B cell (primary cell): ENCODE measurements around the gene PHOSPHO1. TPM values are rescaled to one million over a fixed set of nuclear protein-coding genes. Genes with fewer than 3 reads are reported as not detected.

Experiments used
- ATAC-seq: fragments of 200-7000 bp; cut with Tn5 transposase; one replicate; pipeline ENCODE4 v1.10.0; 2021; ENCODE audit warnings: low read depth, mild to moderate bottlenecking, moderate number of reproducible peaks, moderate library complexity
- CTCF ChIA-PET: fragments of 350-600 bp; sonication (Branson Sonifier 250); formaldehyde crosslinking; loops from one replicate; lab custom pipeline; 2021; ENCODE audit warnings: antibody characterized with exemption, inconsistent platforms; lab: Charles Lee
- POLR2A ChIA-PET: fragments of 350-600 bp; sonication (Branson Sonifier 250); formaldehyde crosslinking; loops from one replicate; lab custom pipeline; 2021; ENCODE audit warnings: antibody characterized with exemption; lab: Charles Lee
- DNase-seq: peaks from one replicate; pipeline ENCODE4 v3.0.0; 2013
- H2AFZ ChIP-seq: 2 replicates; pipeline ENCODE4 v1.6.1; 2012; ENCODE audit warnings: mild to moderate bottlenecking, low read depth, low read length; ENCODE audit not compliant: insufficient read depth, poor library complexity, severe bottlenecking
- H3K27ac ChIP-seq, 2 donors: 1 replicate in 1 of 2; 2 replicates in 1 of 2; pipeline ENCODE4 v1.5.1; 2012 to 2013; ENCODE audit warnings: low read length in 2 of 2, mild to moderate bottlenecking in 2 of 2, moderate library complexity in 1 of 2
- H3K27me3 ChIP-seq, 4 experiments: fragments of 200-600 bp in 1 of 4; sonication (generic) in 1 of 4; replicated peaks in 1 of 4; 1 replicate in 2 of 4; 2 replicates in 2 of 4; pipeline versions ENCODE4 v1.6.1 to v1.7.0; 2013 to 2016; ENCODE audit warnings: low read length in 3 of 4, mild to moderate bottlenecking in 2 of 4, mixed read lengths in 1 of 4, moderate library complexity in 1 of 4; ENCODE audit not compliant: insufficient read depth in 4 of 4, control insufficient read depth in 3 of 4; ENCODE audit errors: control extremely low read depth in 1 of 4
- H3K36me3 ChIP-seq, 2 experiments: replicated peaks in 1 of 2; 1 replicate in 1 of 2; 2 replicates in 1 of 2; pipeline versions ENCODE4 v1.6.1 to v1.7.1; 2013; ENCODE audit warnings: low read length in 1 of 2; ENCODE audit not compliant: insufficient read depth in 2 of 2, control insufficient read depth in 1 of 2; ENCODE audit errors: control extremely low read depth in 1 of 2, extremely low read depth in 1 of 2
- H3K4me1 ChIP-seq, 2 donors: fragments of 200-600 bp in 1 of 2; sonication (generic) in 1 of 2; 1 replicate in 1 of 2; 2 replicates in 1 of 2; pipeline versions ENCODE4 v1.5.1 to v1.6.1; 2013 to 2017; ENCODE audit warnings: low read length in 2 of 2; ENCODE audit not compliant: control insufficient read depth in 2 of 2, insufficient read depth in 2 of 2
- H3K4me2 ChIP-seq: replicated peaks from 2 replicates; pipeline ENCODE3; 2012; ENCODE audit warnings: mild to moderate bottlenecking, low read depth, low read length; ENCODE audit not compliant: poor library complexity, severe bottlenecking
- H3K4me3 ChIP-seq, 5 experiments: fragments of 200-600 bp in 1 of 5; sonication (generic) in 1 of 5; 1 replicate in 3 of 5; 2 replicates in 2 of 5; pipeline versions ENCODE4 v1.5.1 to v1.7.0; 2011 to 2016; ENCODE audit warnings: low read length in 4 of 5, mild to moderate bottlenecking in 4 of 5, low read depth in 2 of 5, control low read depth in 1 of 5, moderate library complexity in 1 of 5; ENCODE audit not compliant: insufficient read depth in 1 of 5; ENCODE audit errors: control extremely low read depth in 1 of 5, extremely low read depth in 1 of 5
- H3K79me2 ChIP-seq: fragments of 200-600 bp; sonication (generic); one replicate; pipeline ENCODE4 v1.6.0; 2016; ENCODE audit warnings: low read length; ENCODE audit not compliant: control insufficient read depth, insufficient read depth
- H3K9ac ChIP-seq: fragments of 200-600 bp; sonication (generic); 2 replicates; pipeline ENCODE4 v1.6.1; 2017; ENCODE audit warnings: mild to moderate bottlenecking, low read length, moderate library complexity
- H3K9me3 ChIP-seq, 3 donors: one replicate each; pipeline versions ENCODE4 v1.6.1 to v1.7.1; 2013; ENCODE audit warnings: low read length in 2 of 3; ENCODE audit not compliant: control insufficient read depth in 2 of 3, insufficient read depth in 1 of 3; ENCODE audit errors: control extremely low read depth in 1 of 3
- H4K20me1 ChIP-seq: 2 replicates; pipeline ENCODE4 v1.6.0; 2012; ENCODE audit warnings: mild to moderate bottlenecking, low read length; ENCODE audit not compliant: insufficient read depth, control insufficient read depth, poor library complexity, severe bottlenecking
- H3K27ac Mint-ChIP-seq: one replicate; pipeline ENCODE4 v1.8.0; 2021; ENCODE audit warnings: mixed read lengths
- H3K27me3 Mint-ChIP-seq: one replicate; pipeline ENCODE4 v1.8.0; 2021; ENCODE audit warnings: mixed read lengths
- H3K4me1 Mint-ChIP-seq: one replicate; pipeline ENCODE4 v1.8.0; 2021; ENCODE audit warnings: mixed read lengths
- H3K4me3 Mint-ChIP-seq: one replicate; pipeline ENCODE4 v1.8.0; 2021; ENCODE audit warnings: mixed read lengths
- H3K9me3 Mint-ChIP-seq: one replicate; pipeline ENCODE4 v1.8.0; 2022; ENCODE audit warnings: mixed read lengths; ENCODE audit not compliant: insufficient read depth
- EZH2 ChIP-seq: IDR thresholded peaks from 2 replicates; pipeline ENCODE4 v1.6.1; 2012; ENCODE audit warnings: borderline replicate concordance, low read depth, mild to moderate bottlenecking, moderate library complexity, low read length; ENCODE audit not compliant: insufficient read depth, poor library complexity, severe bottlenecking
- WGBS: methylation state at CpG from one replicate; pipeline ENCODE4 v1.1.5; 2013; ENCODE audit warnings: missing lambda C conversion rate; ENCODE audit not compliant: insufficient coverage; 5-methylcytosine and 5-hydroxymethylcytosine counted together
- intact Hi-C: fragments of 100-400 bp; cut with micrococcal nuclease; formaldehyde crosslinking; loops from one replicate; pipeline ENCODE4 v1.10.0; 2022
- polyA plus RNA-seq: library from polyadenylated mRNA; depleted of rRNA; stranded (reverse); fragments of >200 nt; gene quantifications from 2 replicates; pipeline ENCODE4 v1.2.3, GENCODE V29; 2012
- total RNA-seq, 2 donors: library from RNA; stranded (reverse); fragments of 120-200 nt in 1 of 2; gene quantifications; 1 replicate in 1 of 2; 2 replicates in 1 of 2; pipeline versions ENCODE4 v1.2.3 to v1.2.4, GENCODE V29; 2013 to 2022
- TF ChIP-seq, protein P1 (sequence below): fragments of 200-600 bp; IDR thresholded peaks from one replicate; pipeline ENCODE4 v1.8.0; 2022; ENCODE audit warnings: antibody characterized with exemption, mild to moderate bottlenecking

The PHOSPHO1 gene
- total and polyA plus RNA-seq, 2 donors (not counting 1 experiment from before 2014, with no cell fraction given) = 0.15 TPM; not detected in 1

DNA sequence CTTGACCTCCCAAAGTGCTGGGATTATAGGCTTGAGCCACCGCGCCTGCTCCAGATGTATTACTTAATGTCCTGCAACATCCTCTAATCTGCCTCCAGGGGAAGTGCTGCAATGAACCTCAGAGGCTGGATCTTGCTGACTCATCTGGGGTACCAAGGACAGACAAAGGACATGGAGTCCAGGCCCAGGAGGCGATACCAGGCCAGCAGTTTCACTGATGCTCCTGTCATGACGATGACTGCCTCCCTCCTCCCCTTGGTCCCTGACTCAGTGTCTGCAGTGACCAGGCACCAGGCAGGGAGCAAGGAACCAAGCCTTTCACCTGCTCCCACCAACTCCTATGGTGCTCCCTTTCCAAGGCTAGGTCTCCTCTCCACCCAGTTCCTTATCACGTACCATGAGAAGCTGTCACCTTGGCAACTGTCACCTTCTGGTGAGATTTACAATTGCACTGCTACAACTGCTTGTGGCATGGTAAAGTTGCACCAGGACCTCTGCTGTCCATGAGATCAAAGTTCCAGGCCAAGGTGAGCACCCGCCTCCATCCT is 21.6 kb upstream of the PHOSPHO1 start:
- H3K4me2 ChIP-seq = no peak overlapping the region
- ChIA-PET POLR2A (no interaction called here), CTCF (no interaction called here)
- no peaks in the 10 kb centered on the region for H3K9me3 ChIP-seq
- no peak overlapping the region for H3K9ac ChIP-seq
- peaks cover 0 to 3% (median 0%) of the 10 kb centered on the region in 4 experiments for H3K27me3 ChIP-seq
- DNase-seq = no peak
- peaks cover 6% of the 10 kb centered on the region for H3K4me1 Mint-ChIP-seq
- no peak overlapping the region for H3K4me3 ChIP-seq
- no peaks in the 10 kb centered on the region for H3K36me3 ChIP-seq
- H3K27me3 Mint-ChIP-seq = peaks cover 20% of the 10 kb centered on the region
- no peaks in the 10 kb centered on the region for H3K79me2 ChIP-seq
- ATAC-seq = no peak
- no peaks in the 10 kb centered on the region for H3K9me3 Mint-ChIP-seq
- H3K27ac ChIP-seq = no peak overlapping the region
- TF ChIP-seq EZH2 = no peak
- TF ChIP-seq, protein P1, sequence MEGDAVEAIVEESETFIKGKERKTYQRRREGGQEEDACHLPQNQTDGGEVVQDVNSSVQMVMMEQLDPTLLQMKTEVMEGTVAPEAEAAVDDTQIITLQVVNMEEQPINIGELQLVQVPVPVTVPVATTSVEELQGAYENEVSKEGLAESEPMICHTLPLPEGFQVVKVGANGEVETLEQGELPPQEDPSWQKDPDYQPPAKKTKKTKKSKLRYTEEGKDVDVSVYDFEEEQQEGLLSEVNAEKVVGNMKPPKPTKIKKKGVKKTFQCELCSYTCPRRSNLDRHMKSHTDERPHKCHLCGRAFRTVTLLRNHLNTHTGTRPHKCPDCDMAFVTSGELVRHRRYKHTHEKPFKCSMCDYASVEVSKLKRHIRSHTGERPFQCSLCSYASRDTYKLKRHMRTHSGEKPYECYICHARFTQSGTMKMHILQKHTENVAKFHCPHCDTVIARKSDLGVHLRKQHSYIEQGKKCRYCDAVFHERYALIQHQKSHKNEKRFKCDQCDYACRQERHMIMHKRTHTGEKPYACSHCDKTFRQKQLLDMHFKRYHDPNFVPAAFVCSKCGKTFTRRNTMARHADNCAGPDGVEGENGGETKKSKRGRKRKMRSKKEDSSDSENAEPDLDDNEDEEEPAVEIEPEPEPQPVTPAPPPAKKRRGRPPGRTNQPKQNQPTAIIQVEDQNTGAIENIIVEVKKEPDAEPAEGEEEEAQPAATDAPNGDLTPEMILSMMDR = no peak
- no peaks in the 10 kb centered on the region for H3K4me1 ChIP-seq
- WGBS = 97% methylated on average over 5 of the region's 6 CpGs
- H2AFZ ChIP-seq = no peak overlapping the region
- no peak overlapping the region for H3K4me3 Mint-ChIP-seq
- H4K20me1 ChIP-seq = no peaks in the 10 kb centered on the region
- H3K27ac Mint-ChIP-seq = no peak overlapping the region
- intact Hi-C loops = no loop called here

GRCh38 chr17:49249890-49250522 is 19.4 kb upstream of the PHOSPHO1 start:
- Histone ChIP-seq H3K4me3 (no peak overlapping the region), H3K36me3 (no peaks in the 10 kb centered on the region), H3K27me3 (peaks cover 0 to 4% (median 0%) of the 10 kb centered on the region in 4 experiments), H3K4me2 (no peak overlapping the region), H3K4me1 (no peaks in the 10 kb centered on the region), H4K20me1 (no peaks in the 10 kb centered on the region), H3K9ac (no peak overlapping the region), H3K79me2 (no peaks in the 10 kb centered on the region), H2AFZ (no peak overlapping the region), H3K27ac (no peak overlapping the region), H3K9me3 (no peaks in the 10 kb centered on the region)
- no peak for DNase-seq
- no peak overlapping the region for H3K27ac Mint-ChIP-seq
- TF ChIP-seq, protein P1 = no peak
- TF ChIP-seq EZH2 = no peak
- 99% methylated on average over 7 of the region's 12 CpGs for WGBS
- intact Hi-C loops = no loop called here
- peaks cover 6% of the 10 kb centered on the region for H3K4me1 Mint-ChIP-seq
- ATAC-seq = no peak
- peaks cover 23% of the 10 kb centered on the region for H3K27me3 Mint-ChIP-seq
- POLR2A ChIA-PET = no interaction called here
- H3K4me3 Mint-ChIP-seq = no peak overlapping the region
- CTCF ChIA-PET = interaction anchor here (0.9 kb wide), 1 partner anchor 71 kb away, joined by 3 read pairs; no protein-coding TSS in a partner anchor
- no peaks in the 10 kb centered on the region for H3K9me3 Mint-ChIP-seq
